Measurements from ENCODE around the gene SCFD2.

SCFD2 gene

DNA sequence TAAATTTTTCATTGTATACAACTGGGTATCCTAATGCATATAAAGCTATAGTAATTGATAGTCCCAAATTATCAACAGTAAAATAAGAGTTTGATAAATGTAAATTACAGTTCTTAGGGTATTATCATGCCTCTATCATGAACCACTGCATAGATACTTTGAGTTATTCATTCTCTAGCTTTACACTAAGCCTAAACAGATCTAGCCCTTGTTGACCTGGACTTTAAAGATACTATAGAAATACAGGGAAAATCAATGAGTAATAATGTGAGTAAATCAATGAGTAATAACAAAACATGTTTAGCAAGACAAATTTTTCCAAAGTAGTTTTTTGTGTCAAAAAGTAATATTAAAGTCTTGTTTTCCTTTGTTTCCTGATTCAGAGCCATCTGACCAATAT, 228.4 kb downstream of the SCFD2 start:
- no peak for DNase-seq (ENCODE audit: low read depth)

DNA sequence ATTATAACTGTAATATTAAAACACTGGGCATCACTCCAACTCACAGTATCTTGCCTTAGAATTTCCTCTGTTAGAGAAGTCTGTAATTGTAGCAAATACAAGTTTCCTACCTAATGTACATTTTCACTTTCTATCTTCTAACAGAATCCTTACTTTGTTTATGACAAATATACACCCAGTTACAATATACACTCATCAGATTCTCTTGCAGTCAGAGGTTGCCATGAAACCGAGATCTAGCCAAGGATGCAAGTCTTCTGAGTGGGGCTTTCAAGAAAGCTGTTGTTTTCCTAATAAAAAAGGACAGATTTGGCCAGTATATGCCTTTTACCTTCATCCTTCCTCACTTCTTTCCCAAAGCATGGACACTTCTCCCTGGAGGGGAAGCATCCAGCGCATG, 228.9 kb downstream of the SCFD2 start:
- no peak for DNase-seq (ENCODE audit: low read depth)

DNA sequence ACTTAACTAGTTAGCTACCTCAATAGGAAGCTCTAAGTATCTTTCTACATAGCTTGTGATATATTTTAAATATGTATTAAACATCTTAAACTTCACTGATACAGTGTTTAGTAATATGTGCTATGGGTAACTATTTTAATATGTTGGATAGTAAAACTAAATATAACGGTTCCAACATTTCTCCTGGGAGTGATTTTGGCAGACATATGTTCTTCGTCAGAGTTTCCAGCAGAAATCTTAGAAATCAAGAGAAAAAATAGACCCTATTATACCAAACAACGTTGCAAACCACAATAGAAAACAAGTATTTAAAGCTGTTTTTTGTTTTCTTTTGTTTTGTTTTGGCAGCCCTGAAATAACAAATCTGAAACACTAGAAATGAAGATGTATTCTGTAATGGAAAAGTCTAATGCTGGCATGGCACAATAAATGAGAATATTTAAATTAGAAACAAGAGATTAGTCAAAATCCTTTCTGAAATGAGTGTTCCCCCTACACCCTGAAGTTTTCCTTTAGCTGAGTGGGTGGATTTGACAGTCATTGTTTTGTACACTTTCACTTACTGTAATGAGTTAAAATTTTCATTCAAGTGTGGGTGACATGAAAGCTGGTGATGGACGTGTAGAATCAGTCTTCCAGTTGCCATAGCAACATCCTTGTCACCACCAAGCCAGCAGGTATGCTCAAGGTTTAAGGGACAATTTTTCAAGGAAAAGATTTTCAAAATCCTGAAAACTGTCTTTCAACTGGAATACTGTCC, 233.5 kb downstream of the SCFD2 start:
- DNase-seq (ENCODE audit: low read depth): no peak

DNA sequence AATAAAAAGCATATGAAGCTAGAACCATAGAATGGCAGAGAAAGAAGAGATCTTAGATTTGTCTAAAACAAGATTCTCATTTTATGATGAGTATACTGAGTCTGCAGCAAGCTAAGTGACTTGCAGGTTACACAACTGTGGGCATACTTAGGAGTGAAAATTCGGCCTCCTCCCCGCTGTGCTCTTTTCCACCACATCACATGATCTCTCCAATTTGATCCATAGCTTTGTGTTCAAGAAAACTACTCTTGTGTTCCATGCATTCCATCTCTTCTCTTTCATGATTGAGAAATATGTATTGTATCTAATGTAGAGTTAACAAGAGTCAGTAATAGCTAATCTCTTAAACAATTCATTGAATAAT, 234.3 kb downstream of the SCFD2 start:
- DNase-seq (ENCODE audit: low read depth): no peak

DNA sequence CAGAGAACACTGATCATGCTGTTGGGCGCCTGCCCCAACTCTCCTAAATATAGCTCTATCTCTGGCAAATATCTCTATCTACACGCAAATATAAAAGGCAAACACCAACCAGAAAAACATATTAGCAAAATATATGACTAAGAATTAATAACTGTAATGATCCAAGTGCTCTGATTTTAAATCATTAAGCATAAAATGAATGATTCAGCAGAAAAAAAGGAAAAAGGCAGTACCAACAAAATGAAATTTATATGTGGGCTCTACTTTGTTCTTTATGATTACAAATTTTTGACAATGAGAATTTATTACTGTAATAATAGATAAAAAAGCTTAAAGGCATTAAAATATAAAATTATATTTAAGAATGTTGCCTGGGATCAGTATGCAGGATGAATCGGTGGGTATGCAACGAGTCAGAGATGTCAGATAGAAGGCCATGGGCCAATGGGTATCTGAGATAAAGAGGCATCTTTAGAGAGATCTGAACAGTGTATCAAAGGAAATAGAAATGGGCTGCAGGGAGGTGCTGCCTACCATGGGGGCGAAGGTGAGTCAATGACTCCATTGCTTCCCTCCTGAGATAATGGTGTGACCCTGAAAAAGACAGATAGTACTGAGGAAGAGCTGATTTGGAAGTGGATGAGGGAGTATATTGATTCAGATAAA, 234.8 kb downstream of the SCFD2 start:
- DNase-seq (ENCODE audit: low read depth): no peak

DNA sequence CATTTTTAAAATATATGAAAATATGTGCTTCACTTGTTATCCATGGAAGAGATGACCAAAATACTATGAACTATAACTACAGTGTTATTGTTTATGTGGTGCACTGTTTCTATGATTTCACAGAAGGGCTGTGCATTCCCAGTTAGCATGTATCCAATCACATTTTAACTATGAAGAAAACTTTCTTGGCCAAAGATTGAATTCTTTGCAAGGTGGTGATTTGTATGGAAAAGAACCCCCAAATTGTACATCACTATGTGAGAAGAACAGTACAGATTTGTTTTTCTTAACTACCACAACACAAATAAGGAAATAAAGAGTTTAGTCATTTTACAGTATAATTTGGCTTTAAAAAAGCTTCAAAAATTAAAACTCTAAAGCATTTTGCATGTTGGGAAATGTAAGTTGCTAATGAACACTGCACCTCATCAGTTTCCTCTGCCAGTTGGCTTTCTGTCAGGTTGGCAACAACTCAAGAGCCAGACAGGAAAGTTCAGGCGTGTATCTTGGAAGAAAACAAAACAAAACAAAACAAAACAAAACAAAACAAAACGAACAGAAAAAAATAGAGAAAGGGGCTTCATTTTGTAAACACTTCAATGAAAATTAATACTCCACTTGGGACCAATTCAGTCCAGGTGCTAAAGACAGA, 237.0 kb downstream of the SCFD2 start:
- no peak for DNase-seq (ENCODE audit: low read depth)

DNA sequence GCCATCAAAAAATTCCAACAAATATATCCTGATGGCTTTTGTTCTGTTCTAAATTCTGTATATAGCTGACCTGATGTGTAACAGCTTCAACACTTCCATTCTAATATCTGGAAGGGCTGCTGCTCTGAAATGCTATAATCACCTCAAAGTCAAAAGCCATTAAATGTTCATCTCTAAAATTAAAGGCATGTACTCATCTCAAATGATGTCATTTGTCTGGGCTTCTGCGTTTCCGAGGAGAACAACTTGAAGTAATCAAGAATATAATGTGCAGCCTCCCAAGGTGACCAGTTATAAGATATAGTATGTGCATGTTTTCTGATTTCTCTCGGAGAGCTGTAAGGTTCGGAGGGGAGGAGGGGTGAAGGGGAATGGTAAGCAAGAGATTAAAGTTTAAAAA, 237.6 kb downstream of the SCFD2 start:
- no peak for DNase-seq (ENCODE audit: low read depth)

DNA sequence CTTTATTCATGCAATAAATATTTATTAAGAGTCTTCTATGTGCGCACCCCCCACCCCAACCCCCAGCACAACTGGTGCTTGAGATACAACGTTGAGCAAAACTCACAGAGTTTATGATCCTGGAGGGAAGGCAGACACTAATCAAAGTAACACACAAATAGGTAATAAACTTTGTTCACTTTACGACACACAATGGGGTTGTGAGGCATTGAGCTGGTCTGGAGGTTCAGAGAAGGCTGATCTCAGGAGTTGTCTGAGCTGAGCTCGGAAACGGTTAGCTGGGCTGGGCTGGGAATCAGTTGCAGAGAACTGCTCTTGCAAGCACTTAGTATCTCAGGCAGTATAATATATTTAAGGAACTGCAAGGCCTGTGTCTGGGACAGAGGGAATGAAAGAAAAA, 238.5 kb downstream of the SCFD2 start:
- DNase-seq (ENCODE audit: low read depth): no peak

DNA sequence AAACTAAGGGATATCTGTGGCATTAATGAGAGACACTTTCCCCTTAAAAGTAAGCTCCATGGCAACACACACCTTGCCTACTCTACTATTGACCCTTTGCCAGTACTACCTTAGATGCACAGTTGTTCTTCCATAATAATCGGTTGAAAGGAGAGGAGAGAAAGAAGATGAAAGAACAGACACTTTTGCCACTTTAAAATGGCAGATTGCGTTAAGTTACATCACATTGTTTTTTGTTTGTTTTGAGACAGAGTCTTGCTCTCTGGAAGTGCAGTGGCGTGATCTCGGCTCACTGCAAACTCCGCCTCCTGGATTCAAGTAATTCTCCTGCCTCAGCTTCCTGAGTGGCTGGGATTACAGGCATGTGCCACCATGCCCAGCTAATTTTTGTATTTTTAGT, 239.8 kb downstream of the SCFD2 start:
- no peak for DNase-seq (ENCODE audit: low read depth)

DNA sequence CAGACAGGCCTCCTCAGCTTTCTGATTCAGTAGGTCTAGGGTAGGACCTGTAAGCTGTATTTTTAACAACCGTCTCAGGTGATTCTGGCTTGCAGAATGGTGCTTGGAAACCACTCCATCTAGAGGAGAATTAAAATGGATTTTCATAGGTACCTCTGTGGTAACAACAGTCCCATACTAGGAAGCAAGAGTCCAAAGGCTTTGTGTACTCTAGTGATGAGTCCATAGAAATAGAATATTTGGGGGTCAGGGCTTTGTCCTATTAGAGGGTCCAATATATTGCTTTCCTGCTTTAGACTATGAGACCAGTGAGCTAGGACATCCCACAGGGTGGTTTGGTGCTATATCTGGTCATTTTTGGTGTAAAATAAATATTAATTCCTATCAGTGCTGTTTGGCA, 242.0 kb downstream of the SCFD2 start:
- no peak for DNase-seq (ENCODE audit: low read depth)

DNA sequence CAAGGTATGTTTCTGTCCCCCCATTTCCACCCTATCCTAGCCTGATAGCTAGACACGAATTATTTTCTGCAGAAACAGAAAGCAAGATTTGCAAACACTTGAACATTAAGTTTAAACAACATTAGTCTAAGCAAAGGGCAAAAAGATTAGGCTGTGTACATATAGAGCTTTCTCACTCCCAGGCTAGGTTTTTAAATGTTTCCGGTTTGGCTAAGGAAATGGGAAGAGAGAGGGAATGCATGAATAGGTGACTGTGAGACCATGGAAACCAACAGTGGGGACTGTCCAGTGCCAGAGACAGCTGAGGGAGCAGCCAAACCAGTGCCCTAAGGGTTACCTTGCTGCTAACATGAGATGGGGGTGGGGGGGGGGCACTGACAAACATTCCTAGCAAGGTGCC, 242.7 kb downstream of the SCFD2 start:
- no peak for DNase-seq (ENCODE audit: low read depth)

DNA sequence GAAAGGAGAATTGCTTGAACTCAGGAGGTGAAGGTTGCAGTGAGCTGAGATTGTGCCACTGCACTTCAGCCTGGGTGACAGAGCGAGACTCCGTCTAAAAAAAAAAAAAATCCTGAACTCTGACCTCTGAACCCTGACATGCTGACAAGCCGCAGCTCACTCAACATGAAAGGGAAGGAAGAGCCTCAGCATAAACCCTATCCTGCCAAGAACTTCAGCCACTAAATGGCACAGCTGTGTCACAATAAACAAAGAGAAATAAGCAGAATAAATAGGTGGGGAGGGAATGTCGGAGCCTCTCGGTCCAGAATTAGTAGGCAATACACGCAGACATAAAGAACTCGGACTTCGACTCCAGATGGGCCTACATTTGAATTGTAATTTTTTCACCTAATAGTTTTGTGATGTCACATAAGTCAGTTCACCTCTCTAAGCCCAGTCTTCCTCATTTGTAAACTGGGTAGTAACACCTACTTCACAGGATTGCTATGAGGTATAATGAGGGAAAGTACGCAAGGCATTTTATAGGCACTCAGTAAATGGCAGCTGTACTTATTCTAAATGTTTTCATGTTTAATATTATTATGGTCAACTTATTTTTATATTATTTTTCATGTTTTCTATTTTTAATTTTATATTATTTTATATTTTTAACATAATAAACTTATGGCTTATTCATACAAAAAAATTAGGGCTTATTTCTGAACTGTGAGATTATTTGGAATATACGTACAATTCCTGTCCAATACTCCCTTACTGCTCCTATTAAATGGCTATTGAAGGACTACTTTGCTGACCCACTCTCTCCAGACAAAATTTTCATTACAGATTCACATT, 243.4 kb downstream of the SCFD2 start:
- no peak for DNase-seq (ENCODE audit: low read depth)

DNA sequence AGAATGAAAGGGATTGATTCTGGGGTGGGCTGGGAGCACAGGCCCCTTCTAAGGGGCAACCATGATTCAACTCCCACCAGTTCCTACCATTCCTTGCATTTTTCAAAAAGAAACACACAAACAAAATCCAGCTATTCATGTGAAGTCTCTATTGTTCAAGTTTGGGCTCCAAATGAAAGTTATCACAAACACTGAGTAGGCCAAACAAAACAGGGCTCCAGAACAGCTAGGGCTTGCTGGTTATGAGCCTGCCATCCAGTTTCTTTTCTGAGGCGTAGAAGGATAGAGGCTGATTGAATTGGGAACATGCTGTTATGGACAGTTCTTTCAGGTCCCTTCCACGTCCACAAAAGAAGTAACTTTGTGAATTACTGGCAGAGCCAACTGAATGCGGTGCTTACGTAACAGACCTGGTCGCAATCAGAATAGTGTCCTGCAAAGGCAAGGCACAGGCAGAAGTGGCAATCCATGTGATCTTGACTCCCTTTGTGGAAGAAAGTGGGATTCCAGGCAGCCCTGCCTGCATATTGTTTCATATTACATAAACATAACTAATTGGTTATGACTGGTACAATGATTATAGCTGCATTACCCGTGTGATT, 244.5 kb downstream of the SCFD2 start:
- no peak for DNase-seq (ENCODE audit: low read depth)

DNA sequence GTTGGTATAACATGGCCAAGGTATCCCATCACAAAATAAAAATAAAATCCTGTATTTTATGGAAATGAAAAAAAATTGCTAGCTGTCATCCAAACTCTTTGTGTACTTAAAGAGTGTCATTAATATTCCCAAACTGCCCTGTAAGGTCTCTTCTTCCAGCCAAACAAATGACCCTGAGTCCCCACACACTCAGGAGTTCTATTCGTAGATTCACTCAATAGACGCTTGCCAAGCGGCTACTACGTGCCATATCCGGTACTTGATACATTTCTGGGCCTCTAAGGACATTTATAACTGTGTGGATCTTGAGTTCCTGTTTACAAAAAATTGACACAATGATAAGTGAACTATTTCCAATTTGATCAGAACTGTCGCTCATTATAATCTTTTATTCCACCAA, 245.1 kb downstream of the SCFD2 start:
- no peak for DNase-seq (ENCODE audit: low read depth)

DNA sequence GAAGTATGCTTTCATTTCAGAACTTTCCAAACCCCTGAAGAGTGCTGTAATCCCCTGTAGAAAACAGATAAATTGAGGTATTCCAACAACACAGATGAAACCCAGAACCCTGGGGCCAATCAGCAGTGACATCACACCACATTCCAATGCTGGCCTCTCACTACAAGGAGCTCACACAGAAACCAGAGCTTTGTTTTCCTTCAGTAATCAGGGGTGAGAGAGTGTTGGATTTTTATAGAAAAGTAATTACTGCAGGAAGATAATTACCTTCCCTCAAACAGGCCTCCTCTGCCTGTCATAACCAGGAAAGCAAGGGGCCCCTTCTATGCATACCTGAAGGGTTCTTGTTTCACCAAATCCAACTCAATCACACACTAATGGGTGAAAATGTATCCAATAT, 246.2 kb downstream of the SCFD2 start:
- DNase-seq (ENCODE audit: low read depth): no peak

DNA sequence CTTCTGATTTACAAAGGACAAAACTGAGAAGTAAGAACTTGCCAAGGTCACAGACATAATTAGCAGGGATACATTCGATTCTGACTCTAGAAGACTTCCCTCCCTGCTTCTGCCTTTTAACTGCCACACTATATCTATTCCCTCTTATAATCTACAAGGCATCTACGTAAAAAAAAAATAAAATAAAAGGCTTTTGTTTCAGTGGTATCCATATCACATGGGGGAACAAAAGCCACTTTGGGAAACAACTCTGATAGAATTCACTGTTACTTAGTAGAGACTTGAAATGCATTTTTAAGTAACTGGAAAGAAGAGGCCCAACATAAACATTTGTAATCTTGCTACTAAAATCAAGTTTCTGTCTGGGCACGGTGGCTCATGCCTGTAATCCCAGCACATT, 247.2 kb downstream of the SCFD2 start:
- no peak for DNase-seq (ENCODE audit: low read depth)

DNA sequence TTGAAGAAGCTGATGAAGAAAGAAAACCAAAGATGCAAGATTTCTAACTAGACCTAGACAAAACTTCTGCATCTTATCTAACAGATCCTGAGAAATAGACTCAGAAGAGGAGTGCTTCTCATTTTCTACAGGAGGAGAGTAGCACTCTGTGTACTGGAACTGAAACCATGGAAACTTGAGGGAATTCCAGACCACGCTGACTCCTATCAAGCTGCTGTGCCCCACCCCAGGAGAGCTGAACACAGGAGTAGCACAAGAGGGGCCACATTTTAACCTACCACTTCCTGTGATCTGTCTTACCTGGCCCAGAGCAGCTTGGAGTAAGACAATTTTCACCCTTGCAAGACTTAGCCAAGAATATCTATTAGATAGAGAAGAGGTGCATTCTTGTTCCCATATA, 248.9 kb downstream of the SCFD2 start:
- no peak for DNase-seq (ENCODE audit: low read depth)

DNA sequence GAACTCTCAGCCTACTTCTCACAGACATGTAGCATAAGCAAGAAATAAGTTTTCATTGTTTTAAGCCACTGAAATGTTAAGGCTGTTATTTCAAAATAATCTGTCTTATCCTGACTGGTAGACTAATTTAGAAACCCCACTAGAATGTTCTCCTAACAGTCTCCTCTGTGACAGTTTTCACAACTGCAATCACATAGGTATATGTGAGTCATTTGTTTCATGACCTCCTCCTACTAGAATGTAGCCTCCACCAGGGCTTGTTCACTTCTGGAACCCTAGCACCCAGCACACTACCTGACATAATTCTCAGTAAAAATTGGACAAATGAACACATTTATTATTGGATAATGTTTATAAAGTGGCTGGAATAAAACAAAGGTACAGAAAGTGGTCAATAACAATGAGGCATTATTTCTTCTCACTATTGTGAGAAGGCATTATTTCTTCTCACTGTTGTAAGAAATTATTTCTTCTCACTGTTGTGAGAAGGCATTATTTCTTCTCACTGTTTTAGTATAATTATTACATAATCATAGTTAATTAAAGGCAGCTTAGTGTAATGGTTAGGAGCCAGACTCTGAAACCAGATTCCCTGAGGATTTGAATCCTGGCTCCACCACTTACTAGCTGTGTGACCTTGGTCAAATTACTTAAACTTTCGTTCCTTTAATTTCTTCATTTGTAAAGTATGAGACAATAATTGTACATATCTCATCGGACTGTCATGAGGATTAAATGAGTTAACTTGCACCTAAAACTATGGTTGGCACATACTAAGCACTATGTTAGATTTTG, 252.2 kb downstream of the SCFD2 start:
- no peak for DNase-seq (ENCODE audit: low read depth)

DNA sequence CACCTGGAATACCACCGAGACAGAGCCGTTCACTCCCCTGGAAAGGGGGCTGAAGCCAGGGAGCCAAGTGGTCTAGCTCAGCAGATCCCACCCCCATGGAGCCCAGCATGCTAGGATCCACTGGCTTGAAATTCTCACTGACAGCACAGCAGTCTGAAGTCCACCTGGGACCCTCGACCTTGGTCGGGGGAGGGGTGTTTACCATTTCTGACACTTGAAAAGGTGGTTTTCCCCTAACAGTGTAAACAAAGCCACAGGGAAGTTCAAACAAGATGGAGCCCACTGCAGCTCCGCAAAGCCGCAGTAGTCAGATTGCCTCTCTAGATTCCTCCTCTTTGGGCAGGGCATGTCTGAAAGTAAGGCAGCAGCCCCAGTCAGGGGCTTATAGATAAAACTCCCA, 260.5 kb downstream of the SCFD2 start:
- no peak for DNase-seq (ENCODE audit: low read depth)

DNA sequence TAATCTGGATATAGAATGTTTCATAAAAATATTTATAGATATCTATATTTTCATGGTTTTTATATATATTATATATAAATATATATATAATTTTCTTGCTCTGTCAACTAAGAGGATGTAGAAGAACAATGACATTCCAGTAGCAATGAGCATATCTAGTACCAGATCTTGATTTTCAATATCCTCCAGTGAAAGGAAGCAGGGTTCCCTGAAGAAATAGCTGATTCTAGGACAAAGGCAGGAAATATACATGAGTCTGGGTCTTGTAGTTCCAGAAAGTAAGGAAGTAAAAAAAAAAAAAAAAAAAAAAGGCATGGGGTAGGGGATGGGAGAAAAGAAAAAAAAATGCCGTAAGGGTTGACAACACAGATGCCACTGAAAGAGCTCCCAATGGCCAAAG, 262.4 kb downstream of the SCFD2 start:
- no peak for DNase-seq (ENCODE audit: low read depth)

DNA sequence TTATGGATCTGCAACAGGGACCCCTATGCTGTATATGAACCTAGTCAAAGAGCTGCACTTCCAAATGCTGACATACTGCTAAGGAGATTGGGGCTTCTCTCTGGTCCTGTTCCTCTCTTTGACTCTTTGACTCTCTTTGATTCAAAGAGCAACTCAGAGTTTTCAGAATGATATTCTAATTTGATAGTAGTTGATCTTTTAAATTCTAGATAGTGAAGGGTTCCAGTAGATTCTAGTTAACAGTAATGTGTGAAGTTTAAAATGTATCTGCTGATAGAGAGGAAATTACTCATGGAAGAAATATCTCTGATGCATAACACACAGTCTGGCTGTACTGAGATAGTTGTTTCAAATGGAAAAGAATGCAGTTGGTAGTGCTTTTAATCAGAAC, 264.7 kb downstream of the SCFD2 start:
- DNase-seq (ENCODE audit: low read depth): no peak
